Measurements from ENCODE around the gene MSLN.
A peak's percentile ranks its signal among the peaks of the same experiment; 100 is the strongest.

The MSLN gene

DNA sequence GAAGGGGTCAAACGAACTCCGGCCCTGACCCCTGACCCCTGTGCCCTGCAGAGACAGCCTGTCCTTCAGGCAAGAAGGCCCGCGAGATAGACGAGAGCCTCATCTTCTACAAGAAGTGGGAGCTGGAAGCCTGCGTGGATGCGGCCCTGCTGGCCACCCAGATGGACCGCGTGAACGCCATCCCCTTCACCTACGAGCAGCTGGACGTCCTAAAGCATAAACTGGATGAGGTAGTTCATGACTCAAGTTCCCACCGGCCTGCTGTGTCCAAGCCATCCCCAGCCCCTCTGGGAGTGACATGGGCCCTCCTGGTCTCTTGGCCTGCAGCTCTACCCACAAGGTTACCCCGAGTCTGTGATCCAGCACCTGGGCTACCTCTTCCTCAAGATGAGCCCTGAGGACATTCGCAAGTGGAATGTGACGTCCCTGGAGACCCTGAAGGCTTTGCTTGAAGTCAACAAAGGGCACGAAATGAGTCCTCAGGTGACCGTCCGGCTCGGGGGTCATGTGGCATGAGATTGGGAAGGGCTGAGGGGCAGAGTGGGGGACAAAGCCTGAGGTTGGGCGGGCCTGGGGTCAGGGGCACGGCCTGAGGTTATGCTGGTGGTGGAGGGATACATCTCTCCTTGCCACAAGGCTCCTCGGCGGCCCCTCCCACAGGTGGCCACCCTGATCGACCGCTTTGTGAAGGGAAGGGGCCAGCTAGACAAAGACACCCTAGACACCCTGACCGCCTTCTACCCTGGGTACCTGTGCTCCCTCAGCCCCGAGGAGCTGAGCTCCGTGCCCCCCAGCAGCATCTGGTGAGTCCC lies 5.7 kb downstream of the MSLN start:
- H3K23ac ChIP-seq (ENCODE audit: low read length): no peak overlapping the region

GRCh38 chr16:766820-767640 lies 6.5 kb downstream of the MSLN start:
- Histone ChIP-seq H3K18ac (ENCODE audit: low read length) (no peak overlapping the region), H3K36me3 (ENCODE audit: control insufficient read depth in 1 of 2, insufficient read depth in 2 of 2, low read length in 2 of 2) (no peaks in the 10 kb centered on the region), H4K12ac (ENCODE audit: low read depth, low read length) (no peak overlapping the region), H3K9me3 (ENCODE audit: insufficient read depth, low read depth, low read length) (peaks cover 4% of the 10 kb centered on the region), H3K9ac (ENCODE audit: low read length) (no peak overlapping the region), H2AK5ac (ENCODE audit: low read length) (no peak overlapping the region), H2BK120ac (ENCODE audit: insufficient read depth, low read length, poor library complexity) (no peak overlapping the region), H2BK5ac (ENCODE audit: low read depth, low read length, poor library complexity) (no peak overlapping the region), H3K79me1 (ENCODE audit: low read length) (no peaks in the 10 kb centered on the region), H4K91ac (ENCODE audit: low read depth, low read length) (no peak overlapping the region), H4K8ac (ENCODE audit: low read depth, low read length) (no peak overlapping the region), H2BK12ac (ENCODE audit: low read length) (no peak overlapping the region), H3K27me3 (ENCODE audit: insufficient read depth, low read length) (no peaks in the 10 kb centered on the region), H2AFZ (ENCODE audit: insufficient read depth, low read length, poor library complexity) (no peak overlapping the region), H3K23ac (ENCODE audit: low read length) (no peak overlapping the region), H3K4me1 (ENCODE audit: control insufficient read depth in 1 of 2, insufficient read depth in 2 of 2, low read length in 2 of 2) (no peaks in the 10 kb centered on the region), H3K4me2 (ENCODE audit: low read length) (no peak overlapping the region), H3K79me2 (ENCODE audit: control insufficient read depth, insufficient read depth, low read length, poor library complexity) (no peaks in the 10 kb centered on the region), H3K14ac (ENCODE audit: low read length) (no peak overlapping the region), H3K27ac (ENCODE audit: low read depth, low read length) (no peak overlapping the region), H3K4me3 (ENCODE audit: low read depth, low read length) (no peak overlapping the region), H3K4ac (ENCODE audit: low read depth, low read length) (no peak overlapping the region)
- no CpG with 5 or more reads among the region's 48 CpGs for WGBS (ENCODE audit: extremely low coverage, insufficient coverage, insufficient read length)
- no peak for DNase-seq

More for the DNA sequence above, 5.7 kb downstream of the MSLN start:
- no peak overlapping the region for H3K18ac ChIP-seq (ENCODE audit: low read length)
- no peaks in the 10 kb centered on the region for H3K4me1 ChIP-seq (ENCODE audit: control insufficient read depth in 1 of 2, insufficient read depth in 2 of 2, low read length in 2 of 2)
- no peak overlapping the region for H2BK12ac ChIP-seq (ENCODE audit: low read length)
- no peak overlapping the region for H4K12ac ChIP-seq (ENCODE audit: low read depth, low read length)
- H3K9ac ChIP-seq (ENCODE audit: low read length): no peak overlapping the region
- no peak overlapping the region for H3K4me2 ChIP-seq (ENCODE audit: low read length)
- no peak overlapping the region for H4K91ac ChIP-seq (ENCODE audit: low read depth, low read length)
- H3K9me3 ChIP-seq (ENCODE audit: insufficient read depth, low read depth, low read length): peaks cover 4% of the 10 kb centered on the region
- no peaks in the 10 kb centered on the region for H3K27me3 ChIP-seq (ENCODE audit: insufficient read depth, low read length)
- H4K8ac ChIP-seq (ENCODE audit: low read depth, low read length): no peak overlapping the region
- no peaks in the 10 kb centered on the region for H3K36me3 ChIP-seq (ENCODE audit: control insufficient read depth in 1 of 2, insufficient read depth in 2 of 2, low read length in 2 of 2)
- WGBS (ENCODE audit: extremely low coverage, insufficient coverage, insufficient read length): no CpG with 5 or more reads among the region's 29 CpGs
- H3K27ac ChIP-seq (ENCODE audit: low read depth, low read length): no peak overlapping the region
- no peak overlapping the region for H3K4ac ChIP-seq (ENCODE audit: low read depth, low read length)
- no peak for DNase-seq
- no peak overlapping the region for H3K4me3 ChIP-seq (ENCODE audit: low read depth, low read length)
- H2AK5ac ChIP-seq (ENCODE audit: low read length): no peak overlapping the region
- no peak overlapping the region for H2AFZ ChIP-seq (ENCODE audit: insufficient read depth, low read length, poor library complexity)
- no peak overlapping the region for H3K14ac ChIP-seq (ENCODE audit: low read length)
- no peaks in the 10 kb centered on the region for H3K79me2 ChIP-seq (ENCODE audit: control insufficient read depth, insufficient read depth, low read length, poor library complexity)
- H3K79me1 ChIP-seq (ENCODE audit: low read length): no peaks in the 10 kb centered on the region
- no peak overlapping the region for H2BK5ac ChIP-seq (ENCODE audit: low read depth, low read length, poor library complexity)
- H2BK120ac ChIP-seq (ENCODE audit: insufficient read depth, low read length, poor library complexity): no peak overlapping the region

DNA sequence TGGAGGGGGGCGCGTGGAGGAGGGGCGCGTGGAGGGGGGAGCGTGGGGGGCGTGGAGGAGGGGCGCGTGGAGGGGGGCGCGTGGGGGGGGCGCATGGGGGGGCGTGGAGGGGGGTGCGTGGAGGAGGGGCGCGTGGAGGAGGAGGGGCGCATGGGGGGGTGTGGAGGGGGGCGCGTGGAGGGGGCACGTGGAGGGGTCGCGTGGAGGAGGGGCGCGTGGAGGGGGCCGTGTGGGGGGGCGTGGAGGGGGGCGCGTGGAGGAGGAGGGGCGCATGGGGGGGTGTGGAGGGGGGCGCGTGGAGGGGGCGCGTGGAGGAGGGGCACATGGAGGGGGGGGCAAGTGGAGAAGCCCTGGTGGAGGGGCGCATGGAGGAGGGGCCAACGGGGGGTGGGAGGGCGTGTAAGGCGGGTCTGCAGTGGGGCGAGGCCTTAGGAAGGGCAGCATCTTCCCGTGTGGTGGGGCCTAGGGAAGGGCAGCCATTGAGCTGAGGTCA lies 7.3 kb downstream of the MSLN start:
- no peak overlapping the region for H2BK120ac ChIP-seq (ENCODE audit: insufficient read depth, low read length, poor library complexity)
- H3K79me2 ChIP-seq (ENCODE audit: control insufficient read depth, insufficient read depth, low read length, poor library complexity): no peaks in the 10 kb centered on the region
- no peak overlapping the region for H3K4me2 ChIP-seq (ENCODE audit: low read length)
- H3K9ac ChIP-seq (ENCODE audit: low read length): no peak overlapping the region
- peaks cover 4% of the 10 kb centered on the region for H3K9me3 ChIP-seq (ENCODE audit: insufficient read depth, low read depth, low read length)
- H3K4me1 ChIP-seq (ENCODE audit: control insufficient read depth in 1 of 2, insufficient read depth in 2 of 2, low read length in 2 of 2): no peaks in the 10 kb centered on the region
- no peak overlapping the region for H3K14ac ChIP-seq (ENCODE audit: low read length)
- WGBS (ENCODE audit: extremely low coverage, insufficient coverage, insufficient read length): no CpG with 5 or more reads among the region's 38 CpGs
- no peak overlapping the region for H3K27ac ChIP-seq (ENCODE audit: low read depth, low read length)
- no peak overlapping the region for H3K4ac ChIP-seq (ENCODE audit: low read depth, low read length)
- H4K91ac ChIP-seq (ENCODE audit: low read depth, low read length): no peak overlapping the region
- no peak overlapping the region for H2BK5ac ChIP-seq (ENCODE audit: low read depth, low read length, poor library complexity)
- no peaks in the 10 kb centered on the region for H3K79me1 ChIP-seq (ENCODE audit: low read length)
- no peak overlapping the region for H3K4me3 ChIP-seq (ENCODE audit: low read depth, low read length)
- H4K12ac ChIP-seq (ENCODE audit: low read depth, low read length): no peak overlapping the region
- no peak for DNase-seq
- H3K36me3 ChIP-seq (ENCODE audit: control insufficient read depth in 1 of 2, insufficient read depth in 2 of 2, low read length in 2 of 2): no peaks in the 10 kb centered on the region
- no peak overlapping the region for H2AFZ ChIP-seq (ENCODE audit: insufficient read depth, low read length, poor library complexity)
- H3K23ac ChIP-seq (ENCODE audit: low read length): no peak overlapping the region
- H2AK5ac ChIP-seq (ENCODE audit: low read length): no peak overlapping the region
- no peaks in the 10 kb centered on the region for H3K27me3 ChIP-seq (ENCODE audit: insufficient read depth, low read length)
- H2BK12ac ChIP-seq (ENCODE audit: low read length): no peak overlapping the region
- no peak overlapping the region for H3K18ac ChIP-seq (ENCODE audit: low read length)
- H4K8ac ChIP-seq (ENCODE audit: low read depth, low read length): no peak overlapping the region

GRCh38 chr16:768428-768827 lies 7.9 kb downstream of the MSLN start:
- Histone ChIP-seq H4K12ac (ENCODE audit: low read depth, low read length) (no peak overlapping the region), H3K23ac (ENCODE audit: low read length) (no peak overlapping the region), H3K27ac (ENCODE audit: low read depth, low read length) (no peak overlapping the region), H2BK120ac (ENCODE audit: insufficient read depth, low read length, poor library complexity) (no peak overlapping the region), H2BK12ac (ENCODE audit: low read length) (no peak overlapping the region), H3K14ac (ENCODE audit: low read length) (no peak overlapping the region), H3K27me3 (ENCODE audit: insufficient read depth, low read length) (no peaks in the 10 kb centered on the region), H3K4ac (ENCODE audit: low read depth, low read length) (no peak overlapping the region), H3K4me3 (ENCODE audit: low read depth, low read length) (peak overlapping the region; percentile 23), H3K9ac (ENCODE audit: low read length) (no peak overlapping the region), H2AK5ac (ENCODE audit: low read length) (no peak overlapping the region), H4K91ac (ENCODE audit: low read depth, low read length) (no peak overlapping the region), H3K4me1 (ENCODE audit: control insufficient read depth in 1 of 2, insufficient read depth in 2 of 2, low read length in 2 of 2) (no peaks in the 10 kb centered on the region), H4K8ac (ENCODE audit: low read depth, low read length) (no peak overlapping the region), H3K9me3 (ENCODE audit: insufficient read depth, low read depth, low read length) (peaks cover 4% of the 10 kb centered on the region), H3K4me2 (ENCODE audit: low read length) (no peak overlapping the region), H3K79me1 (ENCODE audit: low read length) (no peaks in the 10 kb centered on the region), H2BK5ac (ENCODE audit: low read depth, low read length, poor library complexity) (no peak overlapping the region), H2AFZ (ENCODE audit: insufficient read depth, low read length, poor library complexity) (no peak overlapping the region), H3K79me2 (ENCODE audit: control insufficient read depth, insufficient read depth, low read length, poor library complexity) (no peaks in the 10 kb centered on the region), H3K36me3 (ENCODE audit: control insufficient read depth in 1 of 2, insufficient read depth in 2 of 2, low read length in 2 of 2) (no peaks in the 10 kb centered on the region), H3K18ac (ENCODE audit: low read length) (no peak overlapping the region)
- no CpG with 5 or more reads among the region's 21 CpGs for WGBS (ENCODE audit: extremely low coverage, insufficient coverage, insufficient read length)
- DNase-seq: no peak

Data from trophoblast cell (in vitro differentiated cells and primary cell).